ENCODE measurements around the gene TFF1. TPM values are rescaled to one million over a fixed set of nuclear protein-coding genes. Genes with fewer than 3 reads are reported as not detected.

TFF1 gene
- polyA plus RNA-seq, 1 donor from 2014 or later: not detected

- Histone ChIP-seq H2AFZ (ENCODE audit: low read depth, low read length) (no peak overlapping the region), H3K4me3 (ENCODE audit: low read length) (no peak overlapping the region), H3K36me3 (ENCODE audit: insufficient read depth, low read length) (no peaks in the 10 kb centered on the region), H3K9ac (ENCODE audit: low read length) (no peak overlapping the region), H3K4me2 (ENCODE audit: low read length) (no peak overlapping the region), H4K20me1 (ENCODE audit: insufficient read depth) (no peaks in the 10 kb centered on the region), H3K9me2 (ENCODE audit: insufficient read depth, low read length) (no peaks in the 10 kb centered on the region), H3K9me3 (ENCODE audit: low read length) (no peaks in the 10 kb centered on the region), H3K79me2 (replicated peaks; ENCODE audit: insufficient read depth, low read length) (no peaks in the 10 kb centered on the region), H3K27me3 (ENCODE audit: insufficient read depth, low read depth, low read length) (no peaks in the 10 kb centered on the region), H3K27ac (ENCODE audit: low read length) (no peak overlapping the region), H3F3A (ENCODE audit: insufficient read depth, low read length, poor library complexity, severe bottlenecking) (no peaks in the 10 kb centered on the region)
- TF ChIP-seq SMC3 (conservative IDR thresholded peaks at IDR 0.05; ENCODE audit: poor library complexity): no peak
- TF ChIP-seq EZH2 (IDR thresholded peaks at IDR 0.05; ENCODE audit: borderline replicate concordance, insufficient read depth, low read length, poor library complexity, severe bottlenecking): no peak
- TF ChIP-seq MXI1 (conservative IDR thresholded peaks at IDR 0.05; ENCODE audit: poor library complexity, severe bottlenecking): no peak
- TF ChIP-seq, protein P1, sequence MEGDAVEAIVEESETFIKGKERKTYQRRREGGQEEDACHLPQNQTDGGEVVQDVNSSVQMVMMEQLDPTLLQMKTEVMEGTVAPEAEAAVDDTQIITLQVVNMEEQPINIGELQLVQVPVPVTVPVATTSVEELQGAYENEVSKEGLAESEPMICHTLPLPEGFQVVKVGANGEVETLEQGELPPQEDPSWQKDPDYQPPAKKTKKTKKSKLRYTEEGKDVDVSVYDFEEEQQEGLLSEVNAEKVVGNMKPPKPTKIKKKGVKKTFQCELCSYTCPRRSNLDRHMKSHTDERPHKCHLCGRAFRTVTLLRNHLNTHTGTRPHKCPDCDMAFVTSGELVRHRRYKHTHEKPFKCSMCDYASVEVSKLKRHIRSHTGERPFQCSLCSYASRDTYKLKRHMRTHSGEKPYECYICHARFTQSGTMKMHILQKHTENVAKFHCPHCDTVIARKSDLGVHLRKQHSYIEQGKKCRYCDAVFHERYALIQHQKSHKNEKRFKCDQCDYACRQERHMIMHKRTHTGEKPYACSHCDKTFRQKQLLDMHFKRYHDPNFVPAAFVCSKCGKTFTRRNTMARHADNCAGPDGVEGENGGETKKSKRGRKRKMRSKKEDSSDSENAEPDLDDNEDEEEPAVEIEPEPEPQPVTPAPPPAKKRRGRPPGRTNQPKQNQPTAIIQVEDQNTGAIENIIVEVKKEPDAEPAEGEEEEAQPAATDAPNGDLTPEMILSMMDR (IDR thresholded peaks at IDR 0.05; ENCODE audit: poor library complexity, severe bottlenecking): no peak
- TF ChIP-seq TAF1 (IDR thresholded peaks at IDR 0.05; ENCODE audit: low read depth): no peak
- TF ChIP-seq RAD21 (conservative IDR thresholded peaks at IDR 0.05): no peak
- no peak for TF ChIP-seq POLR2AphosphoS5 (IDR thresholded peaks at IDR 0.05)
- no peak for TF ChIP-seq EP300 (conservative IDR thresholded peaks at IDR 0.05; ENCODE audit: poor library complexity, severe bottlenecking)
- TF ChIP-seq, protein P2, sequence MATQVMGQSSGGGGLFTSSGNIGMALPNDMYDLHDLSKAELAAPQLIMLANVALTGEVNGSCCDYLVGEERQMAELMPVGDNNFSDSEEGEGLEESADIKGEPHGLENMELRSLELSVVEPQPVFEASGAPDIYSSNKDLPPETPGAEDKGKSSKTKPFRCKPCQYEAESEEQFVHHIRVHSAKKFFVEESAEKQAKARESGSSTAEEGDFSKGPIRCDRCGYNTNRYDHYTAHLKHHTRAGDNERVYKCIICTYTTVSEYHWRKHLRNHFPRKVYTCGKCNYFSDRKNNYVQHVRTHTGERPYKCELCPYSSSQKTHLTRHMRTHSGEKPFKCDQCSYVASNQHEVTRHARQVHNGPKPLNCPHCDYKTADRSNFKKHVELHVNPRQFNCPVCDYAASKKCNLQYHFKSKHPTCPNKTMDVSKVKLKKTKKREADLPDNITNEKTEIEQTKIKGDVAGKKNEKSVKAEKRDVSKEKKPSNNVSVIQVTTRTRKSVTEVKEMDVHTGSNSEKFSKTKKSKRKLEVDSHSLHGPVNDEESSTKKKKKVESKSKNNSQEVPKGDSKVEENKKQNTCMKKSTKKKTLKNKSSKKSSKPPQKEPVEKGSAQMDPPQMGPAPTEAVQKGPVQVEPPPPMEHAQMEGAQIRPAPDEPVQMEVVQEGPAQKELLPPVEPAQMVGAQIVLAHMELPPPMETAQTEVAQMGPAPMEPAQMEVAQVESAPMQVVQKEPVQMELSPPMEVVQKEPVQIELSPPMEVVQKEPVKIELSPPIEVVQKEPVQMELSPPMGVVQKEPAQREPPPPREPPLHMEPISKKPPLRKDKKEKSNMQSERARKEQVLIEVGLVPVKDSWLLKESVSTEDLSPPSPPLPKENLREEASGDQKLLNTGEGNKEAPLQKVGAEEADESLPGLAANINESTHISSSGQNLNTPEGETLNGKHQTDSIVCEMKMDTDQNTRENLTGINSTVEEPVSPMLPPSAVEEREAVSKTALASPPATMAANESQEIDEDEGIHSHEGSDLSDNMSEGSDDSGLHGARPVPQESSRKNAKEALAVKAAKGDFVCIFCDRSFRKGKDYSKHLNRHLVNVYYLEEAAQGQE (IDR thresholded peaks at IDR 0.05; ENCODE audit: borderline replicate concordance): no peak
These were observed 49.4 kb downstream of the TFF1 start for GRCh38 chr21:42316891-42317290.

GRCh38 chr21:42315296-42315891, 50.9 kb downstream of the TFF1 start, which contains the start of gene TFF3:
TFF3 (minus strand) TSS chr21:42315409; CDS start chr21:42315374, 35 bp downstream.
- no peak within 1 kb of the TSS for H3K27ac ChIP-seq (ENCODE audit: low read length)
- no peaks in the 10 kb centered on the region for H3K36me3 ChIP-seq (ENCODE audit: insufficient read depth, low read length)
- no peaks in the 10 kb centered on the region for H3K9me2 ChIP-seq (ENCODE audit: insufficient read depth, low read length)
- H3K4me3 ChIP-seq (ENCODE audit: low read length): no peak within 1 kb of the TSS
- H3K79me2 ChIP-seq (replicated peaks; ENCODE audit: insufficient read depth, low read length): no peaks in the 10 kb centered on the region
- no peak within 1 kb of the TSS for H3K9ac ChIP-seq (ENCODE audit: low read length)
- H3K27me3 ChIP-seq (ENCODE audit: insufficient read depth, low read depth, low read length): no peaks in the 10 kb centered on the region
- TF ChIP-seq EZH2 (IDR thresholded peaks at IDR 0.05; ENCODE audit: borderline replicate concordance, insufficient read depth, low read length, poor library complexity, severe bottlenecking): no peak
- TF ChIP-seq, protein P1 (IDR thresholded peaks at IDR 0.05; ENCODE audit: poor library complexity, severe bottlenecking): no peak
- no peak for TF ChIP-seq TAF1 (IDR thresholded peaks at IDR 0.05; ENCODE audit: low read depth)
- no peak for TF ChIP-seq MXI1 (conservative IDR thresholded peaks at IDR 0.05; ENCODE audit: poor library complexity, severe bottlenecking)
- no peak for TF ChIP-seq POLR2AphosphoS5 (IDR thresholded peaks at IDR 0.05)
- TF ChIP-seq, protein P2 (IDR thresholded peaks at IDR 0.05; ENCODE audit: borderline replicate concordance): no peak
- no peak for TF ChIP-seq SMC3 (conservative IDR thresholded peaks at IDR 0.05; ENCODE audit: poor library complexity)
- TF ChIP-seq RAD21 (conservative IDR thresholded peaks at IDR 0.05): no peak
- TF ChIP-seq EP300 (conservative IDR thresholded peaks at IDR 0.05; ENCODE audit: poor library complexity, severe bottlenecking): no peak
- H3F3A ChIP-seq (ENCODE audit: insufficient read depth, low read length, poor library complexity, severe bottlenecking): no peaks in the 10 kb centered on the region
- no peaks in the 10 kb centered on the region for H3K9me3 ChIP-seq (ENCODE audit: low read length)
- no peaks in the 10 kb centered on the region for H4K20me1 ChIP-seq (ENCODE audit: insufficient read depth)
- H2AFZ ChIP-seq (ENCODE audit: low read depth, low read length): no peak within 1 kb of the TSS
- H3K4me2 ChIP-seq (ENCODE audit: low read length): no peak within 1 kb of the TSS

Data from neural cell (in vitro differentiated cells).